Tibial nerve (tissue), 4 donors: ENCODE data around the gene POLDIP2.

ENCODE experiments used
- EP300 ChIP-seq, 2 donors: sonication (generic); formaldehyde crosslinking; IDR thresholded peaks; one replicate each; pipeline ENCODE4 v1.6.1; 2017; ENCODE audit warnings: antibody characterized with exemption in 2 of 2, mild to moderate bottlenecking in 1 of 2
- TF ChIP-seq, protein P1 (sequence below), 5 experiments: fragments of 200-600 bp in 3 of 5; fragments of 450-650 bp in 2 of 5; sonication (generic) in 3 of 5; IDR thresholded peaks; one replicate each; pipeline ENCODE4 v1.5.1; 2016 to 2019; ENCODE audit warnings: antibody characterized with exemption in 5 of 5, mild to moderate bottlenecking in 3 of 5, moderate library complexity in 2 of 5

DNA sequence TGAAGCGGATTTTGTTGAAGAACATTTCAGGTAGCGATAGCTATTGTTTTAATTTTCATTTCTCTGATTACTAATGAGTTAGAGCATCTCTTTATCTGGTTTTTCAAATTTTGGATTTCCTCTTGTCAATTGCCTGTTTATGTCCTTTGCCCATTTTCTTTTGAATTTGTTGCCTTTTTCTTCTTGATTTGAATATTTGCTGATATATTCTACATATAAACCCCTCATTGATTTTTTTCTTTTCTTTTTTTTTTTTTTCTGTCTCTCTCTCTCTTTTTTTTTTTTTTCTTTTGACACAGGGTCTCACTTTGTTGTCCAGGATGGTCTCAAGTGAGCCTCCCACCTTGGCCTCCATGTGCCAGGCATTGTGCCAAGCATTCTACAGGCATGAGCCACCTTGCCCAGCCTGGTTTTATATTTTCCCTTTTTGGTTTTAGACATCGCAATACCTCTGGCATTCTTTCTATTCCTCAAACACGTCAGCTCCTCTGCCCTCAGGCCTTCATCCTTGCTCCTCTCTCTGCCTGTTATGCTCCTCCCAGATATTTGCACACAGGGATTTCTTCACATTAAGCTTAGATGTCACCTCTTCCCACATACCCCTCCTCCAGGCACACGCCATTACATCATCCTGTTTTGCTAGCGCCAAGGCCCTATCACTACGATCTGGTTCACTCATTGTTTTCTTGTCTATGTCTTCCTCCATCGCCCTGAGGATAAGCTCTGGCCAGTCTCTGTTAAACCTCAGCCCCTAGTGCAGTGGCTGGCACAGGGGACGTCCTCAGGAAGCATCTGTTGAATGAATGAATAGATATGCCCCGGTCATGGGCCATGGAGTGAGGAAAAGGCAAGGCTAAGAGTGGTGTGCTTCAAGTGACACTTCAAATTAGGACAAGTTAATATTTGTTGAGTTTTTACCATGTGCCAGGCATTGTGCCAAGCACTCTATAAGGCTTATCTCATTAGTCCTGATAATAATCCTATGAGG, 22.8 kb upstream of the POLDIP2 start:
- TF ChIP-seq, protein P1, sequence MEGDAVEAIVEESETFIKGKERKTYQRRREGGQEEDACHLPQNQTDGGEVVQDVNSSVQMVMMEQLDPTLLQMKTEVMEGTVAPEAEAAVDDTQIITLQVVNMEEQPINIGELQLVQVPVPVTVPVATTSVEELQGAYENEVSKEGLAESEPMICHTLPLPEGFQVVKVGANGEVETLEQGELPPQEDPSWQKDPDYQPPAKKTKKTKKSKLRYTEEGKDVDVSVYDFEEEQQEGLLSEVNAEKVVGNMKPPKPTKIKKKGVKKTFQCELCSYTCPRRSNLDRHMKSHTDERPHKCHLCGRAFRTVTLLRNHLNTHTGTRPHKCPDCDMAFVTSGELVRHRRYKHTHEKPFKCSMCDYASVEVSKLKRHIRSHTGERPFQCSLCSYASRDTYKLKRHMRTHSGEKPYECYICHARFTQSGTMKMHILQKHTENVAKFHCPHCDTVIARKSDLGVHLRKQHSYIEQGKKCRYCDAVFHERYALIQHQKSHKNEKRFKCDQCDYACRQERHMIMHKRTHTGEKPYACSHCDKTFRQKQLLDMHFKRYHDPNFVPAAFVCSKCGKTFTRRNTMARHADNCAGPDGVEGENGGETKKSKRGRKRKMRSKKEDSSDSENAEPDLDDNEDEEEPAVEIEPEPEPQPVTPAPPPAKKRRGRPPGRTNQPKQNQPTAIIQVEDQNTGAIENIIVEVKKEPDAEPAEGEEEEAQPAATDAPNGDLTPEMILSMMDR (IDR thresholded peaks at IDR 0.05): no peak
- TF ChIP-seq EP300 (IDR thresholded peaks at IDR 0.05): no peak
